ENCODE measurements around the gene PRKCA. TPM values are rescaled to one million over a fixed set of nuclear protein-coding genes. Genes with fewer than 3 reads are reported as not detected.

PRKCA gene
- total and polyA plus RNA-seq, 2 of the 13 experiments (the other 11 are each of a cell fraction or from before 2014, with no cell fraction given), result 18.5 to 21.5 TPM

- TF ChIP-seq IKZF5 (CRISPR knock-in tag; IDR thresholded peaks at IDR 0.05) (peak; percentile 63; the same call in 1 of the 2 replicates), TEAD3 (CRISPR knock-in tag; optimal IDR thresholded peaks at IDR 0.05; ENCODE audit: borderline replicate concordance) (peak; percentile 84), SATB2 (CRISPR knock-in tag; IDR thresholded peaks at IDR 0.05) (peak; percentile 79; the same call in 1 of the 2 replicates), ZBTB43 (CRISPR knock-in tag; conservative IDR thresholded peaks at IDR 0.05) (peak; percentile 71; the same call in 1 of the 2 replicates), HOXA3 (CRISPR knock-in tag; IDR thresholded peaks at IDR 0.05) (peak; percentile 70), DRAP1 (CRISPR knock-in tag; IDR thresholded peaks at IDR 0.05) (no peak), ETV6 (CRISPR knock-in tag; conservative IDR thresholded peaks at IDR 0.05) (no peak), ELF1 (CRISPR knock-in tag; IDR thresholded peaks at IDR 0.05) (peak; percentile 45), GATAD1 (CRISPR knock-in tag; IDR thresholded peaks at IDR 0.05) (peak; percentile 36; the same call in 1 of the 2 replicates), ZBTB20 (CRISPR knock-in tag; IDR thresholded peaks at IDR 0.05; ENCODE audit: borderline replicate concordance, low read depth) (peak; percentile 92; the same call in 1 of the 2 replicates), SIX1 (CRISPR knock-in tag; IDR thresholded peaks at IDR 0.05; ENCODE audit: borderline replicate concordance) (peak; percentile 81), ISL2 (CRISPR knock-in tag; IDR thresholded peaks at IDR 0.05) (peak; percentile 88), HNF1B (CRISPR knock-in tag; IDR thresholded peaks at IDR 0.05) (peak; percentile 72; the same call in 1 of the 2 replicates), ZNF281 (CRISPR knock-in tag; IDR thresholded peaks at IDR 0.05; ENCODE audit: borderline replicate concordance) (peak; percentile 33; the same call in 1 of the 2 replicates), TFAP4 (IDR thresholded peaks at IDR 0.05; ENCODE audit: borderline replicate concordance, low read depth) (peak; percentile 89), ZNF724P (CRISPR knock-in tag; IDR thresholded peaks at IDR 0.05; ENCODE audit: borderline replicate concordance) (0 out of 2 replicates have a peak, but pooled peaks have one; percentile 41), HBP1 (CRISPR knock-in tag; IDR thresholded peaks at IDR 0.05; ENCODE audit: low read depth) (peak; percentile 74; the same call in 1 of the 2 replicates), TRIM24 (CRISPR knock-in tag; IDR thresholded peaks at IDR 0.05) (no peak)
These were observed 157.4 kb downstream of the PRKCA start (continued) for GRCh38 chr17:66459811-66460270.

Data from HepG2 (cell line).